LNCAP (cell line): ENCODE measurements around the gene DSCAML1.

Source experiments
- CTCF ChIP-seq: fragments of 450-650 bp; IDR thresholded peaks from 2 replicates; pipeline ENCODE4 v1.5.1; 2017; ENCODE audit warnings: mild to moderate bottlenecking

The DSCAML1 gene

GRCh38 chr11:117696540-117696939 lies 100.5 kb downstream of the DSCAML1 start:
- TF ChIP-seq CTCF, result no peak

- no peak for TF ChIP-seq CTCF
Observed at GRCh38 chr11:117693344-117693743, 103.7 kb downstream of the DSCAML1 start.

GRCh38 chr11:117691516-117691915 lies 105.5 kb downstream of the DSCAML1 start:
- TF ChIP-seq CTCF, result no peak

- TF ChIP-seq CTCF, result no peak
Observed at GRCh38 chr11:117691218-117691514, 105.8 kb downstream of the DSCAML1 start.

GRCh38 chr11:117690484-117691217 lies 106.4 kb downstream of the DSCAML1 start:
- TF ChIP-seq CTCF, result no peak

DNA sequence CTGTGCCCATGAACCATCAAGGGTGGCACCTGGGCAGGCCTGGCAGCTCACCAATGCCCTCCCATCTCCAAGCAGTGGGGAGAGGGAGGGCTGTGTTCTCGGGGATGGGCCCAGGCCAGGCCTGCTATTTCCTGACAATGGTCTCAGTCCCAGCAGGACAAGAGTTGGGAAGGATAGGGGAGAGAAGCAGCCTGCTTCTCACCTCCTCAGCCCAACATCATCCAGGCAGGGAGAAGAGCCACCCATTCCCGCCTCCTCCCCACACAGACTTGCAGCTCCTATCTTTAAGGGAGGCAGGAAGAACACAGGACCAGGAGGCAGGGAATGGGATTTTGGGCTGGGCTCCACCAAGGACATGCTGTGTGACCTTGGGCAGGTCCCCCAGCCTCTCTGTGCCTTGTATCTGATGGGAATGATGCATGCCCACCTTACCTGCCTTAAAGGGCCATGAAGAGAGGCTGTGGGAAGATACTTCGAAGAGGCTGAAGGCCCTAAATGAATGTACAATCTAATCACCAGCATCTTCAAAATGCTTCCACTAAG lies 108.7 kb downstream of the DSCAML1 start:
- TF ChIP-seq CTCF, result no peak

- TF ChIP-seq CTCF, result no peak
Observed at GRCh38 chr11:117687776-117688175, 109.2 kb downstream of the DSCAML1 start.

DNA sequence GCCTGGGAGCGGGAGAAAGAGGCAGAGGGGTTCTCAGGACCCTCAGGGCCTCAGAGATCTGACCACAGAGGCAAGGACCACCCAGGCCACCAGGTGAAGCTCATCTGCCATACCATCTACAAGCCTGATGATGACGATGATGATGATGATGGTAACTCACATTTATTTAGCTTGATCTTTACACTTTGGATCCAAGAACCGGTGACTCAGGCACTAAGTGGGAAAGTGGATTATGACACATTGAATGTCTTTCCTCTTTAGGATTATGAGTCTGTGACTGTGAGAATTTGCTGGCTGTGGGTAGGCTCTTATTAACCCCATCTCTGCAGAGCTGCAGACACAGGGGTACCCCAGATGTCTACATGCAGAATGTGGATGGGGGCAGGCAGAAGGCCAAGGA lies 110.3 kb downstream of the DSCAML1 start:
- TF ChIP-seq CTCF, result no peak
